ENCODE results near the gene GPR26.

The GPR26 gene

DNA sequence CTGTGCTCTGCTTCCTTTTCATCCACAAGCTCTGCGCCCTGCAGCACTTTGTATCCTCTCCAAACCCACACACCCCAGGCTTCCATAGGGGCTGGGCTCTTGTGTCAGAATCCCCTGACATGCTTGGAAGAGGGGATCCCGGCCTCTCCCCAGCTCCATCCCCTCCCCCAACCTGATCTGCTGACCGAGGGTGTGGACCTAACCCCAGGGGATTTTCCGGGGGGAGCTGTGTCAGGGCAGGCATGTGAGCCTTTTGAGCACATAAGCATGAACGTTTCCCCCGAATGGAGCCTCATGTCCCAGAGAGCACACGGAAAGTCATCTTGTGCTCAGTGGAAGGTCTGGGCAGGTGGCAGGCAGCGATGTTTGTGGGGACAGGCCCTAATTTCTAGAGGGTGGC, 17.7 kb downstream of the GPR26 start:
- ChIA-PET POLR2A (no interaction called here), CTCF (no interaction called here)
- DNase-seq (ENCODE audit: extremely low spot score) = no peak

DNA sequence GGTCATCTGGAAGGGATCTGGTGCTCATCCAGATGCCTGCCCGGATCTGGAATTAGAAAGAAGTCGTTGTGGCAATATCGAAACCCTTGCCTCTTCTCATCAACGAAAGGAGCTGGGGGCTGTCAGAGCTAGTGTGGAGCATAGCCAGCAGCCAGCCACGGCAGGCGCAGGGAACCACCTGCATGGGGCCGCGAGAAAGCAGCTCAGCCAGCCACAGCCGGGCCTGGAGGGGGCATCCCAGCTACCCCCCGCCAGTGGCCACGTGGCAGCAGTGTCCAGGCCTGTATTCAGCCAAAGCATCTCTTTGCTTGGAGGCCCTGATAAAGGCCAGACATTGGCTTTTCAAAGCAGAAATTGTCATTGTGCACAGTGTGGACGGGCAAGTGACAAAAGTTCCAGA, 19.1 kb downstream of the GPR26 start:
- POLR2A ChIA-PET = no interaction called here
- no peak for DNase-seq (ENCODE audit: extremely low spot score)
- CTCF ChIA-PET = no interaction called here
- no peak for TF ChIP-seq SUZ12 (IDR thresholded peaks at IDR 0.05)
- TF ChIP-seq FOXA1 (IDR thresholded peaks at IDR 0.05) = no peak

More for the DNA sequence above, 17.7 kb downstream of the GPR26 start:
- TF ChIP-seq PKNOX1 (IDR thresholded peaks at IDR 0.05) = no peak
- TF ChIP-seq ZNF384 (IDR thresholded peaks at IDR 0.05) = no peak
- TF ChIP-seq NFRKB (IDR thresholded peaks at IDR 0.05) = no peak
- TF ChIP-seq CTBP1 (IDR thresholded peaks at IDR 0.05; ENCODE audit: borderline replicate concordance) = no peak
- TF ChIP-seq BHLHE40 (IDR thresholded peaks at IDR 0.05; ENCODE audit: borderline replicate concordance) = no peak

- peak; percentile 25 for DNase-seq (ENCODE audit: extremely low spot score)
- ChIA-PET POLR2A (no interaction called here), CTCF (interaction anchor here (0.6 to 0.7 kb wide), 2 partner anchors 263 to 403 kb away, joined by 3 to 4 read pairs; no protein-coding TSS in a partner anchor)
- TF ChIP-seq SP1 (IDR thresholded peaks at IDR 0.05) = no peak
- no peak for TF ChIP-seq PKNOX1 (IDR thresholded peaks at IDR 0.05)
- TF ChIP-seq ELF4 (IDR thresholded peaks at IDR 0.05) = no peak
- TF ChIP-seq NFRKB (IDR thresholded peaks at IDR 0.05) = no peak
- TF ChIP-seq HDGF (IDR thresholded peaks at IDR 0.05; ENCODE audit: borderline replicate concordance) = no peak
- TF ChIP-seq FOXA1 (IDR thresholded peaks at IDR 0.05) = no peak
- TF ChIP-seq BHLHE40 (IDR thresholded peaks at IDR 0.05; ENCODE audit: borderline replicate concordance) = no peak
- TF ChIP-seq LEF1 (IDR thresholded peaks at IDR 0.05; ENCODE audit: borderline replicate concordance) = no peak
- TF ChIP-seq FOXK2 (IDR thresholded peaks at IDR 0.05) = no peak
- TF ChIP-seq SUZ12 (IDR thresholded peaks at IDR 0.05) = no peak
- no peak for TF ChIP-seq ZNF384 (IDR thresholded peaks at IDR 0.05)
- TF ChIP-seq ARNT (IDR thresholded peaks at IDR 0.05) = no peak
- no peak for TF ChIP-seq L3MBTL2 (conservative IDR thresholded peaks at IDR 0.05)
- no peak for TF ChIP-seq CTBP1 (IDR thresholded peaks at IDR 0.05; ENCODE audit: borderline replicate concordance)
- TF ChIP-seq TARDBP (IDR thresholded peaks at IDR 0.05) = no peak
- TF ChIP-seq FOXM1 (IDR thresholded peaks at IDR 0.05; ENCODE audit: borderline replicate concordance) = no peak
Measured at GRCh38 chr10:123687758-123688157, 21.6 kb downstream of the GPR26 start.

DNA sequence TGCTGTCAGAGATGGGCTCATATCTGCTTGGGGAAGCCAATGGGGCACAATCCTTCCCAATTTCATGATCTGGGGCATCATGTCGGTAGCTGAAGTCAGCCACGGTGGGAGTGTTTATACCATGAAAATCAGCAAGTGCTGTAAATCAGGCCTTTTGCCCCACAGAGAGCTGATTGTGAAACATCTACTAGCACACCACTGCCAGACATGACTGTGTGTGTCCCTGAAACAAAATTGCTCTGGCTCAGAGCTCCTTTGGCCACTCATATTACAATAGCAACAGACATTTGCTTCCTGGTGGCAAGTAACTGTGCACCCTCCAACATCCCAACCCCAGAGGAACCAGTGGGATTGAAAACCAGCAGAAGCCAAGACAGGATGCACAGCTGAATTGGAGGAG, 23.7 kb downstream of the GPR26 start:
- ChIA-PET CTCF (interaction anchor here (0.9 kb wide), 1 partner anchor 10 kb away, joined by 3 read pairs; no protein-coding TSS in a partner anchor), POLR2A (no interaction called here)
- DNase-seq (ENCODE audit: extremely low spot score) = no peak

GRCh38 chr10:123703195-123703790, 37.1 kb downstream of the GPR26 start:
- CTCF ChIA-PET = no interaction called here

More for the DNA sequence above, 23.7 kb downstream of the GPR26 start:
- TF ChIP-seq SUZ12 (IDR thresholded peaks at IDR 0.05) (no peak), HDGF (IDR thresholded peaks at IDR 0.05; ENCODE audit: borderline replicate concordance) (no peak), ARNT (IDR thresholded peaks at IDR 0.05) (no peak), FOXM1 (IDR thresholded peaks at IDR 0.05; ENCODE audit: borderline replicate concordance) (no peak)

DNA sequence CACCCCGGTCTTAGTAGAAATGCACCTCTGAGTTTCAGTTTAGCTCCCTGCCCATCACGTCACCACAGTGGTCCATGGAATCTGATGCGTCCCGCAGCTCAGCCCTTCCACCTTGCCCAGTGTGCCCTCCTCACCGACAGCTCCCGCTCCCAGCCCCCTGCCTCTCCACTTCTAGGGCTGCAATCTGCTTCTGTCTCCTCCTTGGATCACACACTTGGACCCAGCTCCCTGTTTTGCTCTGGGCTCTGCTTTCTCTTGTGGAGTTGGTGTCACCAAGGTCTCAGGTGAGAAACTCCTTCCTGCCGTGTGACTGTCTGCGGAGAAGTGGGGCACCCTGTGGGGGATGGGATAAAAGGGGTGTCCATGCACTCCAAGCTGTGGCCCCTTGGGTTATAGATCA, 37.9 kb downstream of the GPR26 start:
- TF ChIP-seq ELF4 (IDR thresholded peaks at IDR 0.05) = no peak
- TF ChIP-seq SP1 (IDR thresholded peaks at IDR 0.05) = no peak
- no peak for TF ChIP-seq BHLHE40 (IDR thresholded peaks at IDR 0.05; ENCODE audit: borderline replicate concordance)
- TF ChIP-seq LEF1 (IDR thresholded peaks at IDR 0.05; ENCODE audit: borderline replicate concordance) = no peak
- no peak for TF ChIP-seq FOXM1 (IDR thresholded peaks at IDR 0.05; ENCODE audit: borderline replicate concordance)
- TF ChIP-seq FOXK2 (IDR thresholded peaks at IDR 0.05) = no peak
- no peak for TF ChIP-seq SUZ12 (IDR thresholded peaks at IDR 0.05)
- no peak for TF ChIP-seq ARNT (IDR thresholded peaks at IDR 0.05)
- no peak for TF ChIP-seq HDGF (IDR thresholded peaks at IDR 0.05; ENCODE audit: borderline replicate concordance)
- no peak for TF ChIP-seq L3MBTL2 (conservative IDR thresholded peaks at IDR 0.05)
- TF ChIP-seq FOXA1 (IDR thresholded peaks at IDR 0.05) = no peak
- no peak for TF ChIP-seq NFRKB (IDR thresholded peaks at IDR 0.05)
- no peak for TF ChIP-seq TARDBP (IDR thresholded peaks at IDR 0.05)
- TF ChIP-seq PKNOX1 (IDR thresholded peaks at IDR 0.05) = no peak
- no peak for TF ChIP-seq CTBP1 (IDR thresholded peaks at IDR 0.05; ENCODE audit: borderline replicate concordance)
- TF ChIP-seq ZNF384 (IDR thresholded peaks at IDR 0.05) = no peak
- CTCF ChIA-PET = no interaction called here
- POLR2A ChIA-PET = no interaction called here
- DNase-seq (ENCODE audit: extremely low spot score) = no peak

More at GRCh38 chr10:123703195-123703790, 37.1 kb downstream of the GPR26 start:
- TF ChIP-seq PKNOX1 (IDR thresholded peaks at IDR 0.05) (no peak), SP1 (IDR thresholded peaks at IDR 0.05) (no peak), ELF4 (IDR thresholded peaks at IDR 0.05) (no peak), FOXM1 (IDR thresholded peaks at IDR 0.05; ENCODE audit: borderline replicate concordance) (no peak), NFRKB (IDR thresholded peaks at IDR 0.05) (no peak), ARNT (IDR thresholded peaks at IDR 0.05) (no peak), CTBP1 (IDR thresholded peaks at IDR 0.05; ENCODE audit: borderline replicate concordance) (no peak), TARDBP (IDR thresholded peaks at IDR 0.05) (no peak), ZNF384 (IDR thresholded peaks at IDR 0.05) (no peak), FOXA1 (IDR thresholded peaks at IDR 0.05) (no peak), HDGF (IDR thresholded peaks at IDR 0.05; ENCODE audit: borderline replicate concordance) (no peak), BHLHE40 (IDR thresholded peaks at IDR 0.05; ENCODE audit: borderline replicate concordance) (no peak), LEF1 (IDR thresholded peaks at IDR 0.05; ENCODE audit: borderline replicate concordance) (no peak), SUZ12 (IDR thresholded peaks at IDR 0.05) (no peak), L3MBTL2 (conservative IDR thresholded peaks at IDR 0.05) (no peak), FOXK2 (IDR thresholded peaks at IDR 0.05) (no peak)
- POLR2A ChIA-PET = no interaction called here
- no peak for DNase-seq (ENCODE audit: extremely low spot score)
